ENCODE measurements around the gene SPATA6.
A peak's percentile ranks its signal among the peaks of the same experiment; 100 is the strongest.
"Not testable (repeated sequence)": the region's sequence is repeated elsewhere in the genome, so short reads cannot be mapped to it uniquely, and the experiment has no call there.

Gene SPATA6

DNA sequence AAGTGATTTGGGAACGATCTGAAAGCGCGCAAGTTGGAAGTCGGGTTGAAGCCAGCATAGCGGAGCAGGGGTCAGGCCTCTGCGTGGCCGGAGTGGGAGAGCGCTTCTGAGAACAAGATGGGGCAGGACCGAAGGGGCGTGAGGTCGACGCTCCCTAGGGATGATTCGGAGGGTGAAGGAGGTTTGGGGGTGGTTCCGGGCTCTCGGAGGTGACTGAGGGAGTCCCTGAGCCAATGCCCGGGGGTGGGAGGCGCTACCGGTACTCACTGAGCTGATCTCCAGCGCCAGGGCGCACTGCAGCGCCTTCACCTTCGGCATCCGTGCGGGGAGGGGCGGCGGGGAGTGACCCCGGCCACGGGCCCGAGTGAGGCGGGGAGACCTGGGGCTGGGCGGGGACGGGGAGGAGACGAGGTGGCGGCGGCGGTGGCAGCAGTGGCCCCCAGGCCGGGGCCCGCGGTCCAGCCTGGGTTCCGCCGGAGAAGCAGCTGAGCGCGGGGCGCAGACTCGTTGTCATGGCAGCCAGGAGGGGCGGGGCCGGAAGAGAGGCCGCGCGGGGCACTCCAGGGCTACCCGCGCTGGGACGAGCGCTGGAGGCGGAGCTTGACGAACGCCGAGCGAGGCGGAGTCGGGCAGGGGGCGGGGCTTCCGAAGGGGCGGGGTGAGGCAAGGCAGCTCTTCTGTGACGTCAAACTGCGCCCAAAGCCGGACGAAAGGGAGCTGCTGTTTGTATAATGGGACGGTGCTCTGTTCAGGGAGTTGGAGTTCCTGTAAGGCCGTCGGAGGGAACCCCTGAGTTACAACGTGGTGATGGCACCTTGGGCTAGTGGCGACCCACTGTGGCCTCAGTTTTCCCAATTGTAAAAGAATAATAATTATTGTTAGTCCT is at the start of gene SPATA6:
Gene SPATA6 (minus strand): TSS at position 514 of the 886 bp plus-strand sequence. CDS start 196 bp downstream, at position 318.
- peak; percentile 95 for DNase-seq

DNA sequence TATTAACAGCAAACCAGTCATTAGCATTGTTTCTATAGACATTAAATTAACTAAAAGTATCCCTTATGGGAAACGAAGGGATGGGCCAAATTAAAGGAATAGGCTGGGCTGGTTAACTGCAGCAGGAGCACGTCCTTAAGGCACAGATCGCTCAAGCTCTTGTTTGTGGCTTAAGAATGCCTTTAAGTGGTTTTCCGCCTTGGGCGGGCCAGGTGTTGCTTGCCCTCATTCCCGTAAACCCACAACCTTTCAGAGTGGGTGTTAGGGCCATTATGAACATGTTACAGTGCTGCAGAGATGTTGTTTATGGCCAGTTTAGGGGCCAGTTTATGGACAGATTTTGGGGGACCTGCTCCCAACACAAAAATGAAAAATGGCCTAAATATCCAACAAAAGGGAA is 47.9 kb upstream of the SPATA6 start:
- not testable (repeated sequence) for DNase-seq

DNA sequence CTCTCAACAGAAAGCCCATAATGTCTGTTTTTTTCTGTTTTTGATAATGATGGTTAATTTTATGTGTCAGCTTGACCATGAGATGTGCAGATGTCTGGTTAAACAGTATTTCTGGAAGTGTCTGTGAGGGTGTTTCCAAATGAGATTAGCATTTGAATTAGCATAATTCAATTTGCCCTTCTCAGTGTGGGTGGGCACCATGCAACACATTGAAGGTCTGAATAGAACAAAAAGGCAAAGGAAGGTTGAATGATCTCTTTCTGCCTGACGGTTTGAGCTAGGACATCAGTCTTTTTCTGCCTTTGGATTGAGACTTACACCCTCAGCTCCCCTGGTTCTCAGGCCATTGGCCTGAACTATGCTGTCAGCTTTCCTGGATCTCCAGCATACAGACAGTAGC is 34.9 kb upstream of the SPATA6 start:
- no peak for DNase-seq

DNA sequence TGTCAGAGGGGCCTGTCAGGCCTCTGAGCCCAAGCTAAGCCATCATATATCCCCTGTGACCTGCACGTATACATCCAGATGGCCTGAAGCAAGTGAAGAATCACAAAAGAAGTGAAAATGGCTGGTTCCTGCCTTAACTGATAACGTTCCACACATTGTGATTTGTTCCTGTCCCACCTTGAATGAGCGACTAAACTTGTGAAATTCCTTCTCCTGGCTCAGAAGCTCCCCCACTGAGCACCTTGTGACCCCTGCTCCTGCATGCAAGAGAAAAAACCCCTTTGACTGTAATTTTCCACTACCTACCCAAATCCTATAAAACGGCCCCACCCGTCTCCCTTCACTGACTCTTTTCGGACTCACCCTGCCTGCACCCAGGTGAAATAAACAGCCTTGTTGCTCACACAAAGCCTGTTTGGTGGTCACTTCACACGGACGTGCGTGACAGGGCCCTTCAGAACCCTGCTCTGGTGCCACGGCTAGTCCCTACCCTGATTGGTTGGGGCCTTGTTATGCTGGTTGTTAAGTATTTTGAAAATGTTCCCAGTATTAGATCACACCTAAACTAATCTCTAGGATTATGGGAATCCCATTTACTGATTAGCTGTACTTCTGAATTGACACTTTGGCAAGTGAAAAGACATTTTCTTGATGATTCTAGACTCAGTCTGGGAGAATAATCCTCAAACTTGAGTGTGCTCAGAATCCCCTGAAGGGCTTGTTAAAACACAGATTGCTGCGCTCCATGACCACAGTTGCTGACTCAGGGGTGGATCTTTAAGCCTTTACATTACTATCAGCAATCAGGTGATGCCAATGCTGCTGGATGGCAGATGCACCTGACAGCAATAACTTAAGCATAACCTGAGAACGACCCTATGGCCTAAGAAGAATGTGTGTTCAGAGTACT is 28.8 kb upstream of the SPATA6 start:
- DNase-seq = no peak

DNA sequence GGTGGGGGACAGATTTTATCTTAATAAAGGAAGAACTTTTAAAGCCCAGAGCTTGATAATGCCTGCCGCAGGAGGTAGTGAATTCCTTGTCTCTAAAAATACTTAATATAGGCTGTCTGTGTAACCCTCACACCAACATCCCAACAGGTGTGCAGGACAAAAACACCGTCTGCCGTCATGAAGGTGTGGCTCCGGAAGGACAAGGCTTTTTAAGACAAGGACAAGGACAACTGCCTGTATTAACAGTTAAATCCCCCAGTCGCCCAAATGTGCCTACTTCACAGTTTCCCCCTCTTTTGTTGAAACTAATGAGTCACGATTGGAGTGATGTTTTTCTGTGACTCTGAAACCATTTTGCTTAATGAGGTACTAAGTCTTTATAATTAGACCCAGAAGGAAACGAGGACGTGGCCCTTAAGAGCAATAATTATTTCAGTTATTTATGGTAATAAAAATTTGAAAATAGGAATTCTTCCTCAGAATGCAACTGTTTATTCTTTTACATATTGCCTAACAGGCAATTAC is 27.3 kb upstream of the SPATA6 start:
- no peak for DNase-seq

DNA sequence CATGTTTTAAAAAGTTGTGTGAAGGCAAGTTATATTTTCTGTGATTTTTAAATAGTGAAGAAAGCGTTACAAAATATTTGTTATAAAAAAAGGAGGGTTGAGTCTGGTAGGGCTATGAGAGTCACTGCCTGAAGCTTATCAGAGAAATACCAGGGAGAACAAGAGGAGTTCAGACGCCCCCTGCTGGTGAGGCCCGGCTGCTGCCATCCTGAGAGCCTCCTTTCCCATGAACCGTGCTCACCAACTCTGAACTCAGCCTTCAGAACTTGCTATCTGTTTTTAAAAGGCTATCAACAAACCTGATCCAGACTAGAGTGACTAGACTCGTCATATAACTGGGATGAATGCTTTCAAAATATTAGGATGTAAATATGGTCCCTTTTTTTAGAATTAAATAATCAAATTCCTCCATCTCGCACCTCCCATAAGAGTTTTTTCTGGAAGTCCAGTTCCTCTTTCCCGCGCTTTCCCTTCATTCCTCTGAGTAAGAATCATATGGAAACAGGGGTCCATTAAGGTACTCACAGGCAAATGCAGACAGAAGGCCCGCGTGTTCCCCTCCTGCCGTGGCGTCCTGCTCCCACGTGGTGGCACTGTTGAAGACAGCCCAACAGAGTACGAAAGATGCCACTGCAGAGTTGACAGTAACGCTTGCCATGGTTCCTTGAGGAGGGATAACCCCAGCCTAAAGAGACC is 26.2 kb upstream of the SPATA6 start:
- peak; percentile 57 for DNase-seq

DNA sequence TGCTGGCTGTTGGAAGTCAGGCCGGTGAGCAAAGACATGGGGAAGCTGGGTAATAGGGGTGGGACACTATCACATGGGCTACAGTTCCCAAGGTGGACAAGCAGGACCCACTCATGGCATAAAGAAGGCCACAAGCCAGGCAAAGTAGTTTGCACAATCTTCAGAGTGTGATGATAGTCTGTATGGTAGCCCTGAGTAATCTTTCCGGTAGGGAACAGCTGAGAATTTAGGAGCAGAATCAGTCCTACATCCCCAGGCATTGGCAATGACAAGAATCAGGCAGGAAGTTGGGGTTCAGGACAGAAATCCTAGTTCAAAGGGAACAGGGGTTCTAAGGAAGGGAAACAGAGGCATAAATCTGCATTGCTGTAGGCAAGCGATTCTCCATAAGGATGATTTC is 23.9 kb upstream of the SPATA6 start:
- no peak for DNase-seq

DNA sequence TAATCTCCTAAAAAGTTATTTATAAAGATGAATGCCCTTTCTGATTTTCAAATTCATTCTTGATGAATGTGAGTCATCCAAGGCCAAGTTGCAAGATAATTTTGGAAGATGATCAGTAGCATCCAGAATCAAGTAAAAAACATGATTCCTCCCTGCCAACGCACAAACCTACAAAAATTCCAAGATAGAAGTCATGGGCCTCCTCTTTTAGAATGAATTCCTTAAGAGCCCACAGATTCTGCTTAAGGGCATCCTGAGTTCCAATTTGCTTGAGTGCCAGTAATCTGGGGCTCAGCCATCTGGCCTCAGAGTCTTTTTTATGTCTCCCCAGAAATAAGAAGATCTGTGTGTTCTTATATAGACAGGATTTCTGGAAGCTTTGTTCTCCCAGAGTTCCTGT is 23.2 kb upstream of the SPATA6 start:
- no peak for DNase-seq

DNA sequence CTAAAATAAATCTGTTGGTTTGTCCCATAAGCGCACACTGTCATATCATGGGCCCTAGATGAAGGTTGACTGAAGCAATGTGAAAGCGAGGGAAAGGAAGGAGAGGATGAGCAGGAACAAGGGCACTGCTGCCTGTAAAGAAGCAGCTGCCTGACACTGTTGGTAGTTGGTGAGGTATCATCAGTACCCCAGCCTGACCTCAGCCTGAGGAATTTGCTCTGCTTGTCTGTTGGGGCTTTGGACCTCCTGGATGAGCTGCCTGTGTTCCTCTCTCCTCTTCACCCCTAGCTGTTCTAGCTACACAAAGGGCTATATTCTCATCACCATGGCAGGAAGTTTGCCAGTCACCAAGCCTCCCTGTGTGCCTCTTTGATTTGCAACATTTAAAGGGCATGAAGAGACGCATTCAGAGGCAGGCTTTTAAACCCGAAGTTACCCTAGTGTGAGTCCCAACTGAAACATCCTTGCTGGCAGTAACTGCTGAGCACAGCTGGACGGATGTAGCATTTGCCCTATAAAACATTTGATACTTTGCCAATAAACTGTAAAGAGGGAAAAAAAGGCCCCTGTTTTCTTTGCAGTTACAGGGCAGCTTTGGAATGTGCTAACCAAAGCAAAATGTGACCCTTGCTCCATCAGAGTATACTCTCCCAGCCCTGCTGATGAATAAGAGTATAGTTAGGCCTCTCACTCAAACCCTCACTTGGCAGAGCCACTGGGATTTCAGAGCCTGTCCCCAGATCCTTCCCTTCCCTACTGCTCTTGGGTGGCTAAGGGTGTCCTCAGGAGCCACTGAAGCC is 22.2 kb upstream of the SPATA6 start:
- DNase-seq = no peak

DNA sequence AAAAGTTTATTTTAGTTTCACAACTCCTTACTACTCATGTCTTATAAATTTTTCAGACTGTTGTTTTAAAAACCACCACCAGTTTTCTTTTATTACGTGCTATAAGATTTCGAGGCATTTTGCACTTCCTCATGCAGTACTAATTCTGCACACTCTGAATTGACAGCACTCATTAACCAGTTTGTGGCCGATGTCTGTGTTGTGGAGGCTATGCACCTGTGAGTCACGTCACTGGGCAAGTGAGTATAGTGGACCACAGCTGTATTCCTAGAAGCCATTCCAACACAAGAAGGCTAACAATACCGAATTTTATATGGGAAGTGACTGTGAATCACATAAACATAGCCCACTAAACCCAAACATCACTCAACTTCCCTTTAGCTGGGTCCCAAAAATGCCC is 21.0 kb upstream of the SPATA6 start:
- DNase-seq = no peak

DNA sequence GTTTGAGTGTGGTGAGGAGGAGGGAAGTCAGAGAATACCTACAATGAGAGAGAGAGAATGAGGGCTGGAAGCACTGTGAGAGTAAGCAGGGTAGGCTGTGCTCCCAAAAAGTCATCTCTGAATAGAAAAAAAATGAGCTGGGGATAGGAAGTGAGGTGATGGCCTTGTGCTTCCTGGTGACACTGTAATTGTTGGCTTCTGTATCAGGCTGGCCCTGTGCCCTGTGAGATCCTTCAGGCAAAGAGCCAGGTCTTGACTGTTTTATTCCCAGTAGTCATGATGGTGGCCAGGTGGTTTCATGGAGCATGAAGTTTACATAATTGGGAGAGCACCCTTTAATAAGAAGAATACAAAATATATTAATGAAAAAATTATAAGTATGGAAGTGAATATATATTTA is 20.4 kb upstream of the SPATA6 start:
- DNase-seq = no peak

DNA sequence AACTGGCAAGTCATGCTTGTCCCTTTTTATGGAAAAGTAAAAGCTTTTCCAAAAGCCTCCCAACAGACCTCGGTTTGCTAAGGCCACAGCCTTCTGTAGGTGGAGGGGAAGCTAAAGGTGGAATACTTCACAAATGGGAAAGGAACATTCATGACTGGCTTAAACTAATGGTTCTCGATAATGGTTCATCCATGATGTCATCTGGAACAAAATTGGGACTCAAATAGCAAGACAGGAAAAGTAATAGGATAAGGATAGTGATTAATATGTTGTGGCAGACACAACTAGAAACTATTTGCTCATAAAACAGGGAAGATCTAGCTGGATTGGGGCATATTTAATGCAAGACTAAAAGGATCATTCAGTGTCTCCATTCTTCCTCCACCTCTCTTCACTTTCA is 16.7 kb upstream of the SPATA6 start:
- no peak for DNase-seq

DNA sequence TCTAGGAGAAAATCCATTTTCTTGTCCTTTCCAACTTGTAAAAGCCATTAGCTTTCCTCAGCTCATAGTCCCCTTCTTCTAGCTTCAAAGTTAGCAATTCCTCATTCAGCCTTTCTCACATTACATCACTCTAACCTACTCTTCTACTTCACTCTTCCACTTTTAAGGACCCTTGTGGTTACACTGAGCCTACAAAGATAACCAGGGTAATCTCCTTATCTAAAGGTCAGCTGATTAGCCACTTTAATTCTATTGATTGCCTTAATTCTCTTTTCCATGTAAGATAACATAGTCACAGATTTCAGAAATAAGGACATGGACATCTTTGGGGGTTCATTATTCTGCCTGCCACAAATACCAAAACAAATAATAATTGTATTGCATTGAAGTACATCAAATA is 8.5 kb upstream of the SPATA6 start:
- DNase-seq = no peak

DNA sequence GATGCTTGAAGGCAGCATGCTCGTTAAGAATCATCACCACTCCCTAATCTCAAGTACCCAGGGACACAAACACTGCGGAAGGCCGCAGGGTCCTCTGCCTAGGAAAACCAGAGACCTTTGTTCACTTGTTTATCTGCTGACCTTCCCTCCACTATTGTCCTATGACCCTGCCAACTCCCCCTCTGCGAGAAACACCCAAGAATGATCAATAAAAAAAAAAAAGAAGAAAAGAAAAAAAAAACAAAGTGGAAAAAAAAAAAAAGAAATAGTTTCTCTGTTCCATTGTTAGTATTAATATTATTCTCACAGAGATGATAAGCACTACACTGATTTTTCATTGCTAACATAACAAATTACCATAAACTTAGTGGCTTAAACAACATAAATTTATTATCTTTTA is 8.0 kb upstream of the SPATA6 start:
- not testable (repeated sequence) for DNase-seq

DNA sequence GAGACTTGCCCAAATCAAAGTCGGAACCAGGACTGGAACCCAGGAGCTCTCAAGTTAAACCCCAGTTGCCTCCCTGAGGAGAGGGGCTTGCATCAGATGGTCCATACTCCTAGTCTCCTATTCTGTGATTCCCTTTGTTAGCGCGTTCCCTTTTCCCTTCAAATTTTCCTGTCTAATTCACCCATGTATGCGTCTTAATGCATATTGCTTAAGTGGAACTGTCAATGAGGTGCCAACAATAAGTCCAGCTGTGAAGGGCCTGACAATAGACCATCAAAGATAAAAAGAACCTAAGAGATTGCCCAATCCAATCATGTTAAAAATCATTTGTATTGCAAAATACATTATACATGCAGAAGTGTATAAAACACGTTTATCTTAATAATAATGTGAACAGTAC is 634 bp upstream of the SPATA6 start:
- DNase-seq = no peak

DNA sequence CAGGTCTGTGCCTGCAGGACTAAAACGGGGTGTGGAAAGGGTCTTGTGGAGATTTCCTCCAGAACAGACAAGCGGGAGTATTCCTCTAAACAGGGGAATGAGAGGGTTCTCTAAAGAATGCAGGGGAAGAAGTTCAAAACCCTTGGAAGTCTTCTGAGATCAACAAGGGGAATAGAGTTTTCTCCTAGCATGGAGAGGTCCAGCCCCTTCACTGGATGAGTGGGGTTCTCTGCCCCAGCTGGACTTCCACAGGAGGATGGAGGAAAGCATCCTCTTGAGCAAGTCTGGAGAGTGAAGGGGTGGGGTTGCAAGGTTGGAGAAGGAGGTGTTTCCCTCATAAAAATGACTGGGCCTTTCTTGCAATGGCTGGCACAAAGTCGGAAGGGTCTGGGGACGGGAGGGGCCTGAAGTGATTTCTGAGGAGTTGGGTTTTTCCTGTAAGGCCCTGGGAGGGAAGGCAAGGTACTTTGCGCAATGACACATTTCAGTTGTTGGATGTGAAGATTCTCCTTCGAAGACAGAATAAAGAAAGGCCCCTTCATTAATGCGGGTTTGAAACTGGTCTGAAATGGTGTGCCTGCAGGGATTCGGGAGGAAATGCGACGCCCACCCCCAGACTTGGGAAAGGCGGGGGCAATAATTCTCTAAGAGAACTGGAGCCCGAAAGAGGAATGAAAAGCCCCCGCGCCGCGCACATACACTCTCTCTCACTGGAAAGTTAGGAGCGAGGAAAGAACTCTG is 884 bp downstream of the SPATA6 start:
- no peak for DNase-seq

DNA sequence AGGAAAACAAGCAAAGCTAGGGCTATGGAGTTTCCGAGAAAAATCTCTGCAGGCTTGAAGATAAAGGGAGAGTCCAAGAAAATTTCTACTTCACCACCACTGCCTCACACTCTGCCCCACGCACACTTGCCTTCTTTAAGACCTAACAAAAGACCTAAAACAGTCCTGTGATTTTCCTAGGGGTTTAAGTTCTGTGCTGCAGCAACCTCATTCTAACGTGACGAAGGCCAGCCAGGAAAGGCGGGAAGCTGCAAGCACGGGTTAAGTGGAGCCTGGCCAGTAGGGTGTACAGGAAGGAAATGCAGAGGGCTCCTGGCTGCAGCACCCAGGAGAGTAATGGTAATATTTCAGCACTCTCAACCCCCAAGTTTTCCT is 1.5 kb downstream of the SPATA6 start:
- DNase-seq = no peak

DNA sequence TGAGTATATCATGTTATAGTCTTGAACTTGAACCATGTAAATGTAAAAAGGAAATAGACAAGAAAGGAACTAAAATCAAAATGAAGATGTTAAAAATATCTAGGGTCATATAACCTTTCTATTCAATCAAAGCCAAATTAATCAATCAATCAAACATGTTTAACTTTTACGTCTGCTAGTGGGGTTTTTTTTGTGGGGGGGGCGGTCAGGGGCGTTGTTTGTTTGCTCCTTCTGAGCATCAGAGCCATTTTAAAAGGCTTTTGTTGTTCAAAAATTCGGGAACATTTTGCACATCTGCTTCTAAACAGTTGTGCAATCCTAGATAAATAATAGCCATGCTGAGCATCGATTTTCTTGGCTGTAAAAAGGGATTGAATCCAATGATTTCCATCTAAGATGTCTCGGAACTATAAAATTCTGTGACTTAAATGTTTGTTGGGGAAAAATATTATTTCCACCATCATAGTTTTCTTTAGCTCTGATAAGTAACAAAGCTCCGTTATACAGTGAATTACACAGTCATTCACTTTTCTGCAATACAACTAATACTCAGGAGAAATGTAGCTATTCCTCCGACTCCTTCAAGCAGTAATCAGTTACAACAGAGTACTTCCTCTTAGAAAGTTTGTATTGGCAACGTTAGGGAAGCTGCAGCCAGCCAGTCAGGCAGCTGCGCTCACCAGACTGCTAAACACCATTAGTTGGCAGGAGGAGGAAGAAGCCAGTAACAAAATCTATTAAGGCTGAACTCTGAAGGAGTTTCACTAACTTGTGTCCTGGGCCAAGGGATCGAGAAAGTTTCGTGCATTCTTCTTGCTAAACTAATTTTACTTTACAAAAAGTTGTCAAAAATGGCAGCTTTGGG is 2.2 kb downstream of the SPATA6 start:
- DNase-seq = peak; percentile 16

DNA sequence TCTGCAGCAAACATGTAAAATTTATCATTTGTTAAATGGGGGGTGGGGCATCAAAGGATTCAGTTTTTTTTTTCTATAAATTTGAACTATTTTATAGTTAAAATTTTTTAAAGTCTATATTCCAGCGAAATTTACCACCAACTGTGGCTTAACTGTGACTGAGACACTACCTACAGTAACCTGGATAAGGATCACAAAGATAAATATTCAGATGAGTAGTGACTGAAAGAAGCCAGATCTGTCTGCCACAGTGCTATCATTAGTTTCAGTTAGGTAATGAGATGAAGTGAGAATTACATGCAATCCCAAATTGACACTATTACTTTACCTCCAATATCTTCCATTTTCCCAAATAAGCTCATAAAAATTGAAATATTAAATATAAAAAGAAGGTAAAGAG is 5.4 kb downstream of the SPATA6 start:
- no peak for DNase-seq

DNA sequence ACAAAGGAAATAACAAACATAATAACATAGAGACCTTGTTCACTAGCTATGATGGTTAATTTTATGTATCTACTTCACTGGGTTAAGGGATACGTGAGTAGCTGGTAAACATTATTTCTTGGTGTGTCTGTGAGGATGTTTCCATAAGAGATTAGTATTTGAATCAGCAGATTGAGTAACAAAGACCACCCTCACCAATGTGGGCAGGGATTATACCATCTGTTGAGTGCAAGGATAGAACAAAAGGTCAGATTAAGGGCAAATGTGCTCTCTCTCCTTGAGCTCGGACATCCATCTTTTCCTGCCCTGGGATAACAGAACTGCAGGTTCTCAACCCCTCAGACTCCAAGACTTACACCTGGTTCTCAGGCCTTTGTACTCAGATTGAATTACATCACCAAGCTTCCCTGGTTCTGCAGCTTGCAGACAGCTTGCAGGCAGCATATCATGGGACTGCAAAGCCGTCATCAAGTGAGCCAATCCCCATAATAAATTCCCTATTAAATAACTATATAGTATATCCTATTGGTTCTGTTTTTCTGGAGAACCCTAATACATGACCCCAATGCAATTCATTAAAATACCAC is 9.2 kb downstream of the SPATA6 start:
- DNase-seq = no peak
